Measurements from ENCODE around the gene FUT8. TPM values are rescaled to one million over a fixed set of nuclear protein-coding genes. Genes with fewer than 3 reads are reported as not detected.
"Not testable (repeated sequence)": the region's sequence is repeated elsewhere in the genome, so short reads cannot be mapped to it uniquely, and the experiment has no call there.

Gene FUT8
- total RNA-seq, 2 donors from 2014 or later: 49.6 to 59.8 TPM

DNA sequence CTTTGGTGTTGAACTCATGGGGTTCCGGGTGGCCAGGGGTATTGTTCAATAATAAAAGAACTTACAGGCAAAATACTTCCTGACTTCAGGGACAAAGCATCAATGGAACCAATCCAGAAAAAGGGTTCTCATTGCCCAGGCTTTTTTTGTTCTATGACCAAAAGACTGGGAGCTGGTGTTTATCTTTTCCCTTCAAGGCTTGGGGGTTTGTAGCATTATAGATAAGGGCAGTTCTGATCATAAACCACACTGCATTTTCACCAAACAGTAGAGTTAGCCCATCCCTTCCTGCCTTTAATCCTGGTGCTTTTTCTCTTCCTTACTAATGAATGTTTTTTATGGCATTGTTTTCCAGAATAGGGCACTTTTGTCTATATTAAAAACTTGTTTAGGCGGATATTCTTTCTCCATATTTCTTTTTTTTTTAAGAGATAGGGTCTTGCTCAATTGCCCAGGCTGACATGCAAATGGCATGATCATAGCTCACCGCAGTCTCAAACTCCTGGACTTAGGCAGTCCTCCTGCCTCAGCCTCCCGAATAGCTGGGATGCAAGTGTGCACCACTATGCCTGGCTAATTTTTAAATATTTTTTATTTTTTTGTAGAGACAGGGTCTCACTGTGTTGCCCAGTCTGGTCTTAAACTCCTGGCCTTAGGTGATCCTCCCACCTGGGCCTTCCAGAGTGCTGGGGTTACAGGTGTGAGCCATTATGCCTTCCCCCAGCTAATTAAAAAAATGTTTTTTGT lies 9.7 kb downstream of the FUT8 start:
- Mint-ChIP-seq H3K9me3 (no peaks in the 10 kb centered on the region), H3K27me3 (ENCODE audit: low read depth) (no peaks in the 10 kb centered on the region), H3K4me1 (ENCODE audit: low read depth) (peaks cover 24% of the 10 kb centered on the region), H3K27ac (no peak overlapping the region), H3K4me3 (no peak overlapping the region), H3K36me3 (ENCODE audit: insufficient read depth in 2 of 2) (peaks cover 0 to 2% of the 10 kb centered on the region in 2 donors)
- DNase-seq (no peak), ATAC-seq (replicated peaks in 1 of 2) (no peak)

DNA sequence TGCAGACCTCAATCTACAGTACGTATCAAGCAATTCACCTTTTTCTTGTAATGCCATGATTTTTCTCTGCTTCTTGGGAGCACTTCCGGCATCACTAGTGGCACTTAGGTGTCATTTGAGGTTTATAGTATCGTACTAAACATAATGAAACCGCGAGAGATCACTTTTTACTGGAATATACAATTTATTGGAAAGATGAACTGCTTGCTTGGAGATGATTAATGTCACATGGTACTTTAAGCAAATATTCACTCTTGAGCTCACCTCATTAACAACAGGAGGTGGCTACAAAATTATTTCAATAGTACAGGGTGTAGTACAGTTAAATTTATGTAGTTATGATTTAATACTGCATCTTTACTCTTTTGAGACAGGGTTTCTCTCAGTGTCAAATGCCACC lies 11.5 kb downstream of the FUT8 start:
- Mint-ChIP-seq H3K36me3 (ENCODE audit: insufficient read depth in 2 of 2) (peaks cover 0 to 2% of the 10 kb centered on the region in 2 donors), H3K4me3 (no peak overlapping the region), H3K27me3 (ENCODE audit: low read depth) (no peaks in the 10 kb centered on the region), H3K27ac (no peak overlapping the region), H3K9me3 (no peaks in the 10 kb centered on the region), H3K4me1 (ENCODE audit: low read depth) (peaks cover 29% of the 10 kb centered on the region)
- DNase-seq: no peak
- ATAC-seq (replicated peaks in 1 of 2): no peak

DNA sequence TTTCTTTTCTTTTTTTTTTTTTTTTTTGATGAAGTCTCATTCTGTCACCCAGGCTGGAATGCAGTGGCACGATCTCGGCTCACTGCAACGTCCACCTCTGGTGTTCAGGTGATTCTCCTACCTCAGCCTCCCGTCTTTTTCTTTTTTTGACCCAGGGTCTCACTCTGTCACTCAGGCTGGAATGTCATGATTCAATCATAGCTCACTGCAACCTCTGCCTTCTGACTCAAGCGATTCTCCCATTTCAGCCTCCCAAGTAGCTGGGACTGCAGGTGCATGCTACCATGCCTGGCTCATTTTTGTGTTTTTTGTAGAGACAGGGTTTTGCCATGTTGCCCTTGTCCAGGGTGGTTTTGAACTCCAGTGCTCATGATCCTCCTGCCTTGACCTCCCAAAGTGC lies 12.0 kb downstream of the FUT8 start:
- H3K36me3 Mint-ChIP-seq (ENCODE audit: insufficient read depth in 2 of 2): peaks cover 0 to 2% of the 10 kb centered on the region in 2 donors
- no peaks in the 10 kb centered on the region for H3K27me3 Mint-ChIP-seq (ENCODE audit: low read depth)
- H3K4me3 Mint-ChIP-seq: no peak overlapping the region
- no peaks in the 10 kb centered on the region for H3K9me3 Mint-ChIP-seq
- peaks cover 29% of the 10 kb centered on the region for H3K4me1 Mint-ChIP-seq (ENCODE audit: low read depth)
- ATAC-seq (replicated peaks in 1 of 2): no peak
- DNase-seq: no peak
- no peak overlapping the region for H3K27ac Mint-ChIP-seq

DNA sequence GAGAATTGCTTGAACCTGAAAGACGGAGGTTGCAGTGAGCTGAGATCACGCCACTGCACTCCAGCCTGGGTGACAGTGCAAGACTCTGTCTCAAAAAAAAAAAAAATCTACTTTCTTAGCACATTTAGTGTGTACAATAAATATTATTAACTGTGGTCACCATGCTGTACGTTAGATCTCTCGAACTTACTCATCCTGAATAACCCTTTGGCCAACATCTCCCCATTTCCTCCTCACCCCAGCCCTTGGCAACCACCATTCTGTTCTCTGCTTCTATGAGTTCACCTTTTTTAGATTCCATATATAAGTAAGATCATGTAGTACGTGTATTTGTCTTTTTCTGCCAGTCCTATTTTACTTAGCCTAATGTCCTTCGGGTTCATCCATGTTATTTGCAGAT lies 13.4 kb downstream of the FUT8 start:
- H3K4me1 Mint-ChIP-seq (ENCODE audit: low read depth): peaks cover 33% of the 10 kb centered on the region
- H3K27me3 Mint-ChIP-seq (ENCODE audit: low read depth): no peaks in the 10 kb centered on the region
- H3K9me3 Mint-ChIP-seq: no peaks in the 10 kb centered on the region
- H3K4me3 Mint-ChIP-seq: no peak overlapping the region
- no peak overlapping the region for H3K27ac Mint-ChIP-seq
- no peak for DNase-seq
- no peak for ATAC-seq (replicated peaks in 1 of 2)
- peaks cover 0 to 2% of the 10 kb centered on the region in 2 donors for H3K36me3 Mint-ChIP-seq (ENCODE audit: insufficient read depth in 2 of 2)

DNA sequence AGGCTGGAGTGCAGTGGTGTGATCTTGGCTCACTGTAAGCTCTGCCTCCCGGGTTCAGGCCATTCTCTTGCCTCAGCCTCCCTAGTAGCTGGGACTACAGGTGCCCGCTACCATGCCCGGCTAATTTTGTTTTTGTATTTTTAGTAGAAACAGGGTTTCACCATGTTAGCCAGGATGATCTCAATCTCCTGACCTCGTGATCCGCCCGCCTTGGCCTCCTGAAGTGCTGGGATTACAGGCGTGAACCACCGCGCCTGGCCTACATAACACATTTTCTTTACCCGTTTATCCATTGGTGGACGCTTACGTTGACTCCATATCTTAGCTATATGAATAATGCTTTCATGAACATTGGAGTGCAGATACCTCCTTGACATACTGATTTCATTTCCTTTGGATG lies 14.4 kb downstream of the FUT8 start:
- not testable (repeated sequence) for H3K4me3 Mint-ChIP-seq; H3K27me3 Mint-ChIP-seq (ENCODE audit: low read depth); H3K9me3 Mint-ChIP-seq; DNase-seq; H3K36me3 Mint-ChIP-seq (ENCODE audit: insufficient read depth in 2 of 2); ATAC-seq (replicated peaks in 1 of 2); H3K27ac Mint-ChIP-seq
- H3K4me1 Mint-ChIP-seq (ENCODE audit: low read depth): peaks cover 39% of the 10 kb centered on the region

DNA sequence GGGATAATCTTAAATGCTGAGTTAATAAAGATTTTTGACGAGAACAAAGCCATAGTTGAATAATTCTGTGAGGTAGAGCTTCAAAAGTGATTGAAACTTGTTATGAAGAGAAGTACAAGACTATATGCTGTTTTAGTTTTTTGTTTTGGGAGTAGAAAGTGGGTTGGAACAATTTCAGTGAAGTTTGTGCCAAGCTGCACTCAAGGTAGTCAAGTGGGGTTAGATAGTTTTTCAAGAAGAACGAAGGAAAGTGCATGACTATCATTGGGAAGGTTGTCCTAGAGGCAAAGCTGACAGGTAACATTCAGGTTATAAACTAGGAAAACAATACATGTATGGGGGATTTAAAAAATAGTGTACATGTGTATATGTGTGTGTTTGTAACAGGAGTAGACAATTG lies 16.2 kb downstream of the FUT8 start:
- H3K9me3 Mint-ChIP-seq: no peaks in the 10 kb centered on the region
- peaks cover 56% of the 10 kb centered on the region for H3K4me1 Mint-ChIP-seq (ENCODE audit: low read depth)
- H3K27me3 Mint-ChIP-seq (ENCODE audit: low read depth): no peaks in the 10 kb centered on the region
- DNase-seq (no peak), ATAC-seq (replicated peaks in 1 of 2) (no peak)
- no peak overlapping the region for H3K4me3 Mint-ChIP-seq
- peak overlapping the region; percentile 27 for H3K27ac Mint-ChIP-seq
- H3K36me3 Mint-ChIP-seq (ENCODE audit: insufficient read depth in 2 of 2): peaks cover 2 to 7% of the 10 kb centered on the region in 2 donors

DNA sequence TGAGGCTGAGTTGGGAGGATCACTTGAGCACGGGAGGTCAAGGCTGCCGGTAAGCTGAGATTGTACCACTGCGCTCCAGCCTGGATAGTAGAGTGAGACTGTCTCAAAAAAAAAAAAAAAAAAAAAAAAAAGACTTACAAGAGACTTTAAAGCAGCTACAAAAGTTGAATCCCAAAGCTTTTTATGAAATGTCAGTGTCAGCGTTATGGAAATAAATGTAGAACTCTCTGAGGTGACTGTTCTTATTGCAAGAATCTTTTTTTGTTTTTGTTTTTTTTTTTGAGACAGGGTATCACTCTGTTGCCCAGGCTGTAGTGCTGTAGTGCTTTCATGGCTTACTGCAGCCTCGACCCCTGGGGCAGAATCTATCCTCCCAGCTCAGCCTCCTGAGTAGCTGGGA lies 17.2 kb downstream of the FUT8 start:
- ATAC-seq (replicated peaks in 1 of 2): no peak
- Mint-ChIP-seq H3K27me3 (ENCODE audit: low read depth) (no peaks in the 10 kb centered on the region), H3K9me3 (peaks cover 0 to 1% of the 10 kb centered on the region in 2 donors), H3K36me3 (ENCODE audit: insufficient read depth in 2 of 2) (peaks cover 5 to 9% of the 10 kb centered on the region in 2 donors), H3K4me3 (no peak overlapping the region), H3K27ac (no peak overlapping the region), H3K4me1 (ENCODE audit: low read depth) (peaks cover 62% of the 10 kb centered on the region)
- DNase-seq: no peak

DNA sequence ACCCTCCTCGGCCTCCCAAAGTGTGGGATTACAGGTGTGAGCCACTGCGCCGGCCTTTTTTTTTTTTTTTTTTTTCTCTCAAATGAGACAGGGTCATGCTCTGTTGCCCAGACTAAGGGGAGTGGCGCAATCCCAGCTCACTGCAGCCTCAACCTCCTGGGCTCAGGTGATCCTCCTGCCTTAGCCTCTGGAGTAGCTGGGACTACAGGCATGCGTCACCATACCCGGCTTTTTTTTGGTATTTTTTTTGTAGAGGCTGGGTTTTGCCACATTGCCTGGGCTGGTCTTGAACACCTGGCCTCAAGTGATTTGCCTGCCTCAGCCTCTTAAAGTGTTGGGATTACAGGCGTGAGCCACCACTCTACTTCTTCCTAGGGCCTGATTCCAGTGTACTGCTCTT lies 18.7 kb downstream of the FUT8 start:
- Mint-ChIP-seq H3K4me3 (no peak overlapping the region), H3K36me3 (ENCODE audit: insufficient read depth in 2 of 2) (peaks cover 7 to 19% of the 10 kb centered on the region in 2 donors), H3K9me3 (peaks cover 0 to 1% of the 10 kb centered on the region in 2 donors), H3K4me1 (ENCODE audit: low read depth) (peaks cover 57% of the 10 kb centered on the region), H3K27me3 (ENCODE audit: low read depth) (no peaks in the 10 kb centered on the region), H3K27ac (no peak overlapping the region)
- no peak for ATAC-seq (replicated peaks in 1 of 2)
- DNase-seq: no peak

DNA sequence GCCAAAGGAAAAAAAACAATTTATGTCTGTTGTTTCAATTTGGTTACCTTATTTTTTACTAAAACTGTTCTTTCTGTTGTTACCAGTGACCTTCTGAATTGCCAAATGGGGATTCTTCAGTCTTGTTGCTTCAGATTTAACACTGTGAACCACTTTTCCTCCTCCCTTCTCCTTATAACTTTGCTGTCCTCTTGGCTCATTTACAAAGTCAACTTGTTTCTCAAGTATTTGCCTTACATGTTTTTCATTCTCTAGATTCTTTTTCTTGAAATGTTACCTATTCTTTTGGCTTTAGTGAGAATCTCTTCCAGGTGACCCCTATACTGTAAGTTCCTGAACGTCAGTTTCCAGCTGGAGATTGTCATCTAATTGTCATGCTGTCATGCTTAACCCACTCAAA lies 19.4 kb downstream of the FUT8 start:
- DNase-seq: no peak
- Mint-ChIP-seq H3K36me3 (ENCODE audit: insufficient read depth in 2 of 2) (peaks cover 7 to 20% of the 10 kb centered on the region in 2 donors), H3K9me3 (peaks cover 0 to 1% of the 10 kb centered on the region in 2 donors), H3K27me3 (ENCODE audit: low read depth) (no peaks in the 10 kb centered on the region), H3K27ac (no peak overlapping the region), H3K4me1 (ENCODE audit: low read depth) (peaks cover 57% of the 10 kb centered on the region), H3K4me3 (no peak overlapping the region)
- ATAC-seq (replicated peaks in 1 of 2): no peak

DNA sequence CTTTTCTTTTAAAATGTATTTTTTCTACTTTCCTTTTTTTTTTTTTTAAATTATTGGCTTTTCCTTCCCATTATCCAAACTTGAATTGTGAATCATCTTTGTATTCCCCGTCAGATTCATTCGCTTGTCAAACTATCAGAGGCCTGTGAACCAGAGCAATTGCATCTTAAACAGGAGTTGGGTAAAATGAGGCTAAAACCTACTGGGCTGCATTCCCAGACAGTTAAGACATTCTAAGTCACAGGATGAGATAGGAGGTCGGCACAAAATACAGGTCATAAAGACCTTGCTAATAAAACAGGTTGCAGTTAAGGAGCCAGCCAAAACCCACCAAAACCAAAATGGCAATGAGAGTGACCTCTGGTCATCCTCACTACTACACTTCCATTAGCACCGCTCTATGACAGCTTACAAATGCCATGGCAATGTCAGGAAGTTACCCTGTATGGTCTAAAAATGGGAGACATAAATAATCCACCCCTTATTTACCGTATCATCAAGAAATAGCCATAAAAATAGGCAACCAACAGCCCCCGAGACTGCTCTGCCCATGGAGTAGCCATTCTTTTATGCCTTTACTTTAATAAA lies 19.9 kb downstream of the FUT8 start:
- Mint-ChIP-seq H3K27me3 (ENCODE audit: low read depth) (no peaks in the 10 kb centered on the region), H3K4me1 (ENCODE audit: low read depth) (peaks cover 58% of the 10 kb centered on the region), H3K4me3 (peak overlapping the region in 1 of 2 donors; percentile 74), H3K36me3 (ENCODE audit: insufficient read depth in 2 of 2) (peaks cover 7 to 20% of the 10 kb centered on the region in 2 donors), H3K27ac (peak overlapping the region; percentile 72), H3K9me3 (peaks cover 0 to 1% of the 10 kb centered on the region in 2 donors)
- DNase-seq: no peak
- no peak for ATAC-seq (replicated peaks in 1 of 2)

DNA sequence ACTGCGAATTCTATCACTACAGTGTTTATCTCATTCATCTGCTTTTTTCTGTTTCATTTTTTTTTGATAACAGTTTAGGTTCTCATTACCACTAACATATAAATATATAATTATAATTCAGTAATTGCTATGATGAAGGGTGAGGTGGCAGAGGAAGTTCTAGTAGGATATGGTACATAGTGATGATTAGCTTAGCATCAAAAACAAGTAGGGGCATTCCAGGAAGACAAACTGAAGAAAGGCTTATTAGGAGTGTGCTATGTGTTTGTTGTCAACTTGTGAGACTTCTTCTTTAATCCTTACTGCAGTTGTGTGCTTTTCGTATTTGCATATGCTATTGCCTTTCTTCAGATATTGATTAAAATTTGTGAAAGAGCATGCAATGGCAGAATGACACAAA lies 20.6 kb downstream of the FUT8 start:
- peaks cover 0 to 1% of the 10 kb centered on the region in 2 donors for H3K9me3 Mint-ChIP-seq
- H3K36me3 Mint-ChIP-seq (ENCODE audit: insufficient read depth in 2 of 2): peaks cover 7 to 20% of the 10 kb centered on the region in 2 donors
- ATAC-seq (replicated peaks in 1 of 2) (peak in 1 of 2 donors; percentile 54), DNase-seq (no peak)
- no peaks in the 10 kb centered on the region for H3K27me3 Mint-ChIP-seq (ENCODE audit: low read depth)
- peak overlapping the region in 1 of 2 donors; percentile 74 for H3K4me3 Mint-ChIP-seq
- H3K27ac Mint-ChIP-seq: no peak overlapping the region
- peaks cover 63% of the 10 kb centered on the region for H3K4me1 Mint-ChIP-seq (ENCODE audit: low read depth)

DNA sequence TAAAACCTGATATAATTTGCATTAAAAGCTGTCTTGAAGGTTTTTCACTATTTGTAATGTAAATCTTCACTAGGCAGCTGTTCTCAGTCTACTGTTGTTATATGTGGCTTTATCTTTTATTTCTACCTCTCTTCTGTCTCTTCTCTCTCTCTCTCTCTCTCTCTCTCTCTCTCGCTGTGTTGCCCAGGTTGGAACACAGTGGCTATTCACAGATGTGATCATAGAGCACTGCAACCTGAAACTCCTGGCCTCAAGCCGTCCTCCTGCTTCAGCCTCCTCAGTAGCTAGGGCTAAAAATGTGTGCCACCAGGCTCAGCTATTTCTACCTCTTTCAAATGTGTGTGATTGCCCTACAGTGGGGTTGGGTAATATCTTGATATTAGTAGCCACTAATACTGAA lies 21.1 kb downstream of the FUT8 start:
- H3K36me3 Mint-ChIP-seq (ENCODE audit: insufficient read depth in 2 of 2): peaks cover 7 to 20% of the 10 kb centered on the region in 2 donors
- H3K9me3 Mint-ChIP-seq: peaks cover 0 to 1% of the 10 kb centered on the region in 2 donors
- ATAC-seq (replicated peaks in 1 of 2) (no peak), DNase-seq (no peak)
- peak overlapping the region in 1 of 2 donors; percentile 3 for H3K4me3 Mint-ChIP-seq
- H3K4me1 Mint-ChIP-seq (ENCODE audit: low read depth): peaks cover 63% of the 10 kb centered on the region
- H3K27me3 Mint-ChIP-seq (ENCODE audit: low read depth): no peaks in the 10 kb centered on the region
- peak overlapping the region; percentile 8 for H3K27ac Mint-ChIP-seq

DNA sequence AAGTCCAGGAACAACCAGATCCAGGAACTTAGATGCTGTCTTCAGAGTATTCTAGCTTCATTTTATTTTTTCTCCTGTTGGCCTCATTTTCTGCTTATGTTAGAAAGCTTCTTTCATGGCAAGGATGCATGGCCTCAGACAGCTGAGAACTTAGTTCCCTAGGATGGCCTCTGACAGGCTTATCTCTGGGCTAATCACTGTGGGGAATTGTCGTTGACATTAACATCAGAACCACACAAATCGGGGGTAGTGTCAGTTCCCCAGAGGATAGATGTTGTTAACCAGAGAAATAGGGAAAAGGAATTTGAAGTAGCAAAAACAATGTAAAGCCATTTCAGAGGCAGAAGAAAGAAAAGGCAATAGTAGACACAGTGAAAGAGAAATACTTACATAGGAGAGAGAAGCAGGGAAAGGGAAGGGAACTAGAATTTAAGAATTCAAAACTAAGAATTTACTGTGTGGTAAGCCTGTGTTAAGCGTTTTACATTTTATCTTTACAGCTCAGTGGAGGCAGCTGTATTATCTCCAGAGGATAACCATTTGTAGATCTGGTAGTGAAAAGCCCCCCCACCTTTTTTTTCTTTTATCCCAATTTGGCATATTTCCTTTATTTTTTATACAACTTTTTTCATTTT lies 21.8 kb downstream of the FUT8 start:
- Mint-ChIP-seq H3K4me3 (no peak overlapping the region), H3K27me3 (ENCODE audit: low read depth) (no peaks in the 10 kb centered on the region), H3K9me3 (peaks cover 0 to 1% of the 10 kb centered on the region in 2 donors), H3K36me3 (ENCODE audit: insufficient read depth in 2 of 2) (peaks cover 7 to 20% of the 10 kb centered on the region in 2 donors), H3K27ac (no peak overlapping the region), H3K4me1 (ENCODE audit: low read depth) (peaks cover 65% of the 10 kb centered on the region)
- ATAC-seq (replicated peaks in 1 of 2) (no peak), DNase-seq (no peak)

Data from activated T-cell treated with anti-CD3 and anti-CD28 coated beads, Interleukin-2, amount 50 U/mL, for 72 hours (primary cell).